Measurements from ENCODE around the gene MTAP.

- TF ChIP-seq SUZ12 (IDR thresholded peaks at IDR 0.05; ENCODE audit: extremely low read depth, insufficient read depth, insufficient read length) (no peak), YY1 (IDR thresholded peaks at IDR 0.05; ENCODE audit: insufficient read depth, insufficient read length) (no peak)
Observed at GRCh38 chr9:21817176-21817575, 14.7 kb downstream of the MTAP start.
